ENCODE data around the gene UBQLN4. TPM values are rescaled to one million over a fixed set of nuclear protein-coding genes. Genes with fewer than 3 reads are reported as not detected.
A peak's percentile ranks its signal among the peaks of the same experiment; 100 is the strongest.

UBQLN4 gene
- total RNA-seq, 1 donor from 2014 or later = 33.9 TPM

GRCh38 chr1:156026588-156026987 is 27.0 kb downstream of the UBQLN4 start:
- intact Hi-C loops (cut with micrococcal nuclease) = no loop called here
- DNase-seq (no peak), ATAC-seq (no peak)

- ATAC-seq (peak; percentile 64), DNase-seq (no peak)
- intact Hi-C loops (cut with micrococcal nuclease) = no loop called here
These were observed 27.7 kb downstream of the UBQLN4 start for GRCh38 chr1:156025876-156026275.

- intact Hi-C loops (cut with micrococcal nuclease) = no loop called here
- DNase-seq (no peak), ATAC-seq (no peak)
These were observed 28.8 kb downstream of the UBQLN4 start for GRCh38 chr1:156024801-156025200.

- no peak for DNase-seq
- no peak for ATAC-seq
- intact Hi-C loops (cut with micrococcal nuclease) = no loop called here
These were observed 31.6 kb downstream of the UBQLN4 start for GRCh38 chr1:156021954-156022353.

GRCh38 chr1:156021093-156021428 is 32.5 kb downstream of the UBQLN4 start:
- intact Hi-C loops (cut with micrococcal nuclease) = no loop called here
- DNase-seq = no peak
- no peak for ATAC-seq

- DNase-seq = peak; percentile 82
- ATAC-seq = peak; percentile 98
- intact Hi-C loops (cut with micrococcal nuclease) = no loop called here
These were observed 33.1 kb downstream of the UBQLN4 start, which contains the start of gene SSR2 for GRCh38 chr1:156020293-156021092. Gene SSR2, minus strand, starts transcription at chr1:156020951. Its CDS starts 784 bp downstream, at chr1:156020167.

- ATAC-seq = no peak
- no peak for DNase-seq
- intact Hi-C loops (cut with micrococcal nuclease) = no loop called here
These were observed 33.7 kb downstream of the UBQLN4 start for GRCh38 chr1:156019946-156020292.

- no peak for ATAC-seq
- intact Hi-C loops (cut with micrococcal nuclease) = no loop called here
- DNase-seq = no peak
These were observed 38.8 kb downstream of the UBQLN4 start for GRCh38 chr1:156014829-156015228.

GRCh38 chr1:156012051-156012817 is 41.4 kb downstream of the UBQLN4 start:
- intact Hi-C loops (cut with micrococcal nuclease) = no loop called here
- ATAC-seq = no peak
- no peak for DNase-seq

GRCh38 chr1:156009404-156009803 is 44.2 kb downstream of the UBQLN4 start:
- no peak for ATAC-seq
- no peak for DNase-seq
- intact Hi-C loops (cut with micrococcal nuclease) = no loop called here

GRCh38 chr1:156006666-156007376 is 46.8 kb downstream of the UBQLN4 start:
- DNase-seq (no peak), ATAC-seq (no peak)
- intact Hi-C loops (cut with micrococcal nuclease) = no loop called here

- intact Hi-C loops (cut with micrococcal nuclease) = no loop called here
- DNase-seq = no peak
- ATAC-seq = no peak
These were observed 48.6 kb downstream of the UBQLN4 start for GRCh38 chr1:156004843-156005584.

GRCh38 chr1:156003923-156004188 is 49.7 kb downstream of the UBQLN4 start:
- DNase-seq (no peak), ATAC-seq (no peak)
- intact Hi-C loops (cut with micrococcal nuclease) = no loop called here

- intact Hi-C loops (cut with micrococcal nuclease) = no loop called here
- no peak for DNase-seq
- no peak for ATAC-seq
These were observed 51.2 kb downstream of the UBQLN4 start for GRCh38 chr1:156002188-156002911.

GRCh38 chr1:156001662-156002171 is 51.9 kb downstream of the UBQLN4 start:
- intact Hi-C loops (cut with micrococcal nuclease) = no loop called here
- no peak for DNase-seq

GRCh38 chr1:156001021-156001661 is 52.5 kb downstream of the UBQLN4 start:
- DNase-seq (no peak), ATAC-seq (no peak)
- intact Hi-C loops (cut with micrococcal nuclease) = no loop called here

More at GRCh38 chr1:156001662-156002171, 51.9 kb downstream of the UBQLN4 start:
- no peak for ATAC-seq

- DNase-seq (no peak), ATAC-seq (no peak)
- intact Hi-C loops (cut with micrococcal nuclease) = no loop called here
These were observed 53.6 kb downstream of the UBQLN4 start for GRCh38 chr1:155999964-156000363.

GRCh38 chr1:155996166-155996565 is 57.4 kb downstream of the UBQLN4 start:
- ATAC-seq (no peak), DNase-seq (no peak)
- intact Hi-C loops (cut with micrococcal nuclease) = no loop called here
